Hepatocyte (in vitro differentiated cells): ENCODE results near the gene TMC5. TPM values are rescaled to one million over a fixed set of nuclear protein-coding genes. Genes with fewer than 3 reads are reported as not detected.
A peak's percentile ranks its signal among the peaks of the same experiment; 100 is the strongest.

Experiments used
- DNase-seq: peaks from one replicate; pipeline ENCODE4 v3.0.0-alpha.2; 2016; ENCODE audit warnings: low spot score
- H2AFZ ChIP-seq: fragments of 200-600 bp; sonication (generic); 2 replicates; pipeline ENCODE4 v1.6.0; 2016; ENCODE audit warnings: antibody characterized with exemption, mild to moderate bottlenecking
- H3K27ac ChIP-seq: fragments of 200-600 bp; sonication (generic); 2 replicates; pipeline ENCODE4 v1.5.1; 2016; ENCODE audit warnings: mild to moderate bottlenecking
- H3K27me3 ChIP-seq: fragments of 200-600 bp; sonication (generic); 2 replicates; pipeline ENCODE4 v1.6.1; 2016
- H3K36me3 ChIP-seq: fragments of 200-600 bp; sonication (generic); replicated peaks from 2 replicates; pipeline ENCODE4 v1.5.1; 2016; ENCODE audit warnings: low read depth; ENCODE audit not compliant: insufficient read depth
- H3K4me1 ChIP-seq: fragments of 200-600 bp; sonication (generic); 2 replicates; pipeline ENCODE4 v1.5.1; 2016; ENCODE audit warnings: mild to moderate bottlenecking, moderate library complexity; ENCODE audit not compliant: insufficient read depth
- H3K4me2 ChIP-seq: fragments of 200-600 bp; sonication (generic); 2 replicates; pipeline ENCODE4 v1.6.0; 2016
- H3K4me3 ChIP-seq: fragments of 200-600 bp; sonication (generic); 2 replicates; pipeline ENCODE4 v1.5.1; 2016; ENCODE audit warnings: mild to moderate bottlenecking
- H3K79me2 ChIP-seq: fragments of 200-600 bp; sonication (generic); 2 replicates; pipeline ENCODE4 v1.6.0; 2017; ENCODE audit warnings: mild to moderate bottlenecking
- H3K9me2 ChIP-seq: fragments of 200-600 bp; sonication (generic); replicated peaks from 2 replicates; pipeline ENCODE4 v1.6.0; 2017; ENCODE audit warnings: mild to moderate bottlenecking; ENCODE audit not compliant: insufficient read depth
- H3K9me3 ChIP-seq: fragments of 200-600 bp; sonication (generic); 2 replicates; pipeline ENCODE4 v1.5.1; 2016; ENCODE audit warnings: low read depth, mild to moderate bottlenecking
- H4K20me1 ChIP-seq: fragments of 200-600 bp; sonication (generic); 2 replicates; pipeline ENCODE4 v1.6.0; 2016; ENCODE audit warnings: mild to moderate bottlenecking; ENCODE audit not compliant: insufficient read depth, poor library complexity, severe bottlenecking
- CTCF ChIP-seq: fragments of 200-600 bp; sonication (generic); IDR thresholded peaks from 2 replicates; pipeline ENCODE4 v1.5.1; 2016; ENCODE audit warnings: antibody characterized with exemption, mild to moderate bottlenecking; ENCODE audit not compliant: poor library complexity
- EZH2 ChIP-seq: fragments of 200-600 bp; sonication (generic); IDR thresholded peaks from 2 replicates; pipeline ENCODE4 v1.6.1; 2016; ENCODE audit warnings: antibody characterized with exemption, mild to moderate bottlenecking, borderline replicate concordance
- EZH2phosphoT487 ChIP-seq: fragments of 200-600 bp; sonication (generic); IDR thresholded peaks from one replicate; pipeline ENCODE4 v1.6.1; 2018; ENCODE audit warnings: antibody characterized with exemption, mild to moderate bottlenecking, low read depth, moderate library complexity; ENCODE audit not compliant: unreplicated experiment, severe bottlenecking
- WGBS: methylation state at CpG from one replicate; pipeline ENCODE4 v1.1.6; 2016; ENCODE audit warnings: low lambda C conversion rate; ENCODE audit errors: missing lambda C conversion rate; 5-methylcytosine and 5-hydroxymethylcytosine counted together
- polyA plus RNA-seq: library from polyadenylated mRNA; unstranded; fragments of >200 nt; fragmentation: Nextera tagmentation; extraction: Ambion mirVana; gene quantifications from 2 replicates; pipeline ENCODE4 v1.2.1, GENCODE V29; 2016
- total RNA-seq: library from RNA; depleted of rRNA; stranded (reverse); fragments of >200 nt; gene quantifications from 2 replicates; pipeline ENCODE4 v1.2.3, GENCODE V29; 2014

Gene TMC5
- total and polyA plus RNA-seq, 2 experiments from 2014 or later: 2.9 to 3.3 TPM

GRCh38 chr16:19486750-19487325 lies 69.2 kb downstream of the TMC5 start:
- no peak overlapping the region for H3K27ac ChIP-seq
- TF ChIP-seq EZH2phosphoT487 (no peak), CTCF (no peak), EZH2 (no peak)
- DNase-seq: no peak
- no peak overlapping the region for H3K4me3 ChIP-seq
- 91% methylated on average over 10 of the region's 10 CpGs for WGBS
- H4K20me1 ChIP-seq: no peaks in the 10 kb centered on the region
- H3K36me3 ChIP-seq: no peaks in the 10 kb centered on the region
- H2AFZ ChIP-seq: no peak overlapping the region
- H3K27me3 ChIP-seq: no peaks in the 10 kb centered on the region
- H3K4me2 ChIP-seq: no peak overlapping the region
- H3K9me3 ChIP-seq: no peaks in the 10 kb centered on the region
- H3K4me1 ChIP-seq: no peaks in the 10 kb centered on the region
- H3K79me2 ChIP-seq: no peaks in the 10 kb centered on the region
- no peaks in the 10 kb centered on the region for H3K9me2 ChIP-seq

GRCh38 chr16:19488213-19488640 lies 70.5 kb downstream of the TMC5 start:
- peak; percentile 57 for DNase-seq
- no peaks in the 10 kb centered on the region for H3K4me1 ChIP-seq
- no peaks in the 10 kb centered on the region for H3K9me3 ChIP-seq
- no peak overlapping the region for H3K4me3 ChIP-seq
- 61% methylated on average over 4 of the region's 4 CpGs for WGBS
- H4K20me1 ChIP-seq: no peaks in the 10 kb centered on the region
- no peaks in the 10 kb centered on the region for H3K27me3 ChIP-seq
- no peak overlapping the region for H3K4me2 ChIP-seq
- H3K79me2 ChIP-seq: no peaks in the 10 kb centered on the region
- no peaks in the 10 kb centered on the region for H3K9me2 ChIP-seq
- no peaks in the 10 kb centered on the region for H3K36me3 ChIP-seq
- no peak overlapping the region for H2AFZ ChIP-seq
- H3K27ac ChIP-seq: peak overlapping the region; percentile 62
- no peak for TF ChIP-seq CTCF

GRCh38 chr16:19490619-19491018 lies 72.9 kb downstream of the TMC5 start:
- H3K27ac ChIP-seq: no peak overlapping the region
- H3K4me1 ChIP-seq: no peaks in the 10 kb centered on the region
- no peaks in the 10 kb centered on the region for H3K36me3 ChIP-seq
- H3K4me3 ChIP-seq: no peak overlapping the region
- H3K4me2 ChIP-seq: no peak overlapping the region
- H3K27me3 ChIP-seq: no peaks in the 10 kb centered on the region
- no peak for TF ChIP-seq EZH2phosphoT487
- no peak for TF ChIP-seq EZH2
- TF ChIP-seq CTCF: no peak
- no peaks in the 10 kb centered on the region for H3K9me3 ChIP-seq
- no peaks in the 10 kb centered on the region for H3K79me2 ChIP-seq
- H2AFZ ChIP-seq: no peak overlapping the region
- H4K20me1 ChIP-seq: no peaks in the 10 kb centered on the region
- DNase-seq: no peak
- whole genome bisulfite sequencing: 38% methylated on average over 1 of the region's 1 CpG
- H3K9me2 ChIP-seq: no peaks in the 10 kb centered on the region

- H3K27ac ChIP-seq: no peak overlapping the region
- no peaks in the 10 kb centered on the region for H3K36me3 ChIP-seq
- no peak overlapping the region for H3K4me3 ChIP-seq
- no peaks in the 10 kb centered on the region for H3K9me3 ChIP-seq
- TF ChIP-seq EZH2phosphoT487 (no peak), EZH2 (no peak), CTCF (no peak)
- H3K4me1 ChIP-seq: no peaks in the 10 kb centered on the region
- H4K20me1 ChIP-seq: no peaks in the 10 kb centered on the region
- no peak overlapping the region for H3K4me2 ChIP-seq
- H3K79me2 ChIP-seq: no peaks in the 10 kb centered on the region
- H2AFZ ChIP-seq: no peak overlapping the region
- DNase-seq: no peak
- 84% methylated on average over 5 of the region's 5 CpGs for WGBS
- no peaks in the 10 kb centered on the region for H3K9me2 ChIP-seq
- no peaks in the 10 kb centered on the region for H3K27me3 ChIP-seq
Observed at GRCh38 chr16:19497176-19497575, 79.5 kb downstream of the TMC5 start.
